GM10266 (cell line): ENCODE measurements around the gene DRD1.
"Not testable (repeated sequence)": the region's sequence is repeated elsewhere in the genome, so short reads cannot be mapped to it uniquely, and the experiment has no call there.

ENCODE experiments used
- DNase-seq: peaks from one replicate; pipeline ENCODE4 v3.0.0; 2012; ENCODE audit errors: extremely low spot score
- CTCF ChIP-seq: IDR thresholded peaks from 2 replicates; pipeline ENCODE4 v1.5.1; 2012; ENCODE audit warnings: mild to moderate bottlenecking, low read depth; ENCODE audit not compliant: control insufficient read depth, insufficient read depth; ENCODE audit errors: missing control alignments

DRD1 gene

GRCh38 chr5:175406300-175406699 is 37.7 kb downstream of the DRD1 start:
- no peak for TF ChIP-seq CTCF
- no peak for DNase-seq

GRCh38 chr5:175397590-175398297 is 46.2 kb downstream of the DRD1 start:
- DNase-seq = not testable (repeated sequence)

- not testable (repeated sequence) for DNase-seq
Measured at GRCh38 chr5:175395430-175395829, 48.6 kb downstream of the DRD1 start.

GRCh38 chr5:175394601-175395000 is 49.4 kb downstream of the DRD1 start:
- DNase-seq = no peak
- TF ChIP-seq CTCF = no peak

GRCh38 chr5:175393897-175394296 is 50.1 kb downstream of the DRD1 start:
- TF ChIP-seq CTCF = no peak
- no peak for DNase-seq

GRCh38 chr5:175392236-175392635 is 51.7 kb downstream of the DRD1 start:
- no peak for TF ChIP-seq CTCF
- no peak for DNase-seq

- TF ChIP-seq CTCF = no peak
Measured at GRCh38 chr5:175390352-175391083, 53.5 kb downstream of the DRD1 start.

More at GRCh38 chr5:175390352-175391083, 53.5 kb downstream of the DRD1 start:
- no peak for DNase-seq
